ENCODE results near the gene PHACTR1.
"Not testable (repeated sequence)": the region's sequence is repeated elsewhere in the genome, so short reads cannot be mapped to it uniquely, and the experiment has no call there.

Gene PHACTR1

DNA sequence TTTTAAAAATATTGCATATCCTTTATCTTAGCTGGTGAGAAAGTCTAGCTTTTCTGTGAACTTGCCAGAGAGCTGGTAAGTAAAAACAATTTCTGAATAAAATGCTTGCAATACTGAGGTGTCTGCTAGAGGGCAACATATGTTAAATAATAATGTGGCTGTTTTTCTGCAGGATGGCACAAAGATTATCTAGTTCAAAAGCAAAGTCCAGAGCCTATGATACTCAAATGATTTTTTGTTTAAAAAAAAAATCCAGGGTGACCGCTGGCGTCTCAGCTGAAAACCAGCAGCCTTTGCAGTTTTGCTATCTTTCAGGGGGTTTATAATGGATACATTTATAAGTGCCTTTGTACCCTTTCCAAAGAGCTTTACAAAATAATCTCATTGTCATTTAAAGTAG lies 194.9 kb downstream of the PHACTR1 start:
- DNase-seq, result no peak

DNA sequence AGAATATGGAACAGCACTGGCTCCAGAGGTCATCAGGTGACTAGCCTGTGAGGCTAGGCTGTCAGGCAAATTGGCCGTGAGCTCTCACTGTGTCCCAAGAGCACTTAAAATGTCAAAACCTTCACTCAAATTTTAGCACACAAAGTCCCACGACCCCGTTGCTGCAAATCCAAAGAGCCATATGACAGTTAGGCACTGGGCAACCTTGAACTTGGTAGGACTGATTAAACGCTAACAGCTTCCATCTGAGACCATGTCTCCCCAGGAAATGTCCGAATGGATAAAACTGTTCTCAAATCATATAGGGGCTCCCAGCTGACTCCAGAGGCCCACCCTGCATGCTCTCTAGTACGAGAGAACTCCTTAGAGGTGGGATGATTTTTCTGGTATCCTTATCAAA lies 196.6 kb downstream of the PHACTR1 start:
- no peak for DNase-seq

DNA sequence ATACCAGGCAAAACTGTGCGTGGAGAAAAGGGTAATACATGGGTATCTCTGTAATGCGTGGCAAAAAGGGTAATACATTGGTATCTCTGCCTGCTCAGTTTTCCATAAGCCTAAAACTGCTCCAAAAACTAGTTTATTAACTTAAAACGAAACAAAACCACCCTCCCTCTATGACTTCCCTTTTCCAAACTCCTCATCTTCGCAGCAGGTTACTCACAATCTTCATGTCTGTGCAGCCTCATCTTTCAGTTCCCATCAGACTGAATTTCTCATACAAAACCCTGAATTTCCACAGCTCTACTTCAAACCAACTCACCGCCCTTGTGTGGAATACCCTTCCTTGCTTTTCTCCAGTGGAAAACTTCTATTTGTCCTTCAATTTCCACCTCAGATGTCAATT lies 199.4 kb downstream of the PHACTR1 start:
- DNase-seq, result no peak

DNA sequence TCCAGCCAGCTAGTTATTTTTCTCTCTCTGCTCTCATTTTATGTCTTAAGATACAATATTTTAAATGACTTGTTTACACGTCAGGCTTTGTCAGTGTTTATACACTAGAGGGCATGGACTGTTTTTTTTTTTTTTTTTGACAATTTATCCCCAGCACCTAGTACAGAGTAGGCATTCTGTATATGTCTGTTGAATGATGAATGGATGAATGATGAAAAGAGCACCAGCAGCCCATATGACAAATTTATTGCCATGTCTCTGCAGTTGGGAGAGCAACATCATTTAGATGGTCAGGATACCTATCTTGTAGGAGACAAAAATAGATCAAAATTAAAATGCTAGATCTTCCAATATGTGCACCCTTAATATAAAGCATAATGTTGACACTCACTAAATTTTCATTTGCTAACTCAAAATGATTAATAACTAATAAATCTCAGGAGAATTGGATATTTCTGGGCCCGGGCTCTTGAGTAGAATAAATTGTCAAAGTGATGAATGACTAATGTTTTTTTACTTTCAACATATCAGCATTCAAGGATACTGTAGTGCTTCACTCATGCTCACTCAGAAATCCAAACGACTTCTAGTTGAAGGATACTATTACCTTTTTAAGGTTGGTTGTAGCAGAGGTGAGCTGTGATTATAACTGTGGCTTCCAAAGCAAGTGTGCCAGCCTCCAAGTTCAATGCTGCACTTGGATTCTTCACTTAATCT lies 200.0 kb downstream of the PHACTR1 start:
- DNase-seq, result no peak

DNA sequence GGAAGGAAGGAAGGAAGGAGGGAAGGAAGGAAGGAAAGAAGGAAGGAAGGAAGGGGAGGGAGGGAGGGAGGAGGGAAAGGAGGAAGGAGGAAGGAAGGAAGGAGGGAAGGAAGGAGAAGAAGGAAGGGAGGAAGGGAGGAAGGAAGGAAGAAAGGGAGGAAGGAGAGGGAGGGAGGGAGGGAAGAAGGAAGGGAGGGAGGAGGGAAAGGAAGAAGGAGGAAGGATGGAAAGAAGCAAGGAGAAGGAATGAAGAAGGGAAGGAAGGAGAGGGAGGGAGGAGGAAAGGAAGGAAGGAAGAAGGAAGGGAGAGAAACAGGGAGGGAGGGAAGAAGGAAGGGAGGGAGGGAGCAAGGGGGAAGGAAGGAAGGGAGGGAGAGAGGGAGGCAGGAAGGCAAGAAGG lies 204.9 kb downstream of the PHACTR1 start:
- DNase-seq, result no peak

DNA sequence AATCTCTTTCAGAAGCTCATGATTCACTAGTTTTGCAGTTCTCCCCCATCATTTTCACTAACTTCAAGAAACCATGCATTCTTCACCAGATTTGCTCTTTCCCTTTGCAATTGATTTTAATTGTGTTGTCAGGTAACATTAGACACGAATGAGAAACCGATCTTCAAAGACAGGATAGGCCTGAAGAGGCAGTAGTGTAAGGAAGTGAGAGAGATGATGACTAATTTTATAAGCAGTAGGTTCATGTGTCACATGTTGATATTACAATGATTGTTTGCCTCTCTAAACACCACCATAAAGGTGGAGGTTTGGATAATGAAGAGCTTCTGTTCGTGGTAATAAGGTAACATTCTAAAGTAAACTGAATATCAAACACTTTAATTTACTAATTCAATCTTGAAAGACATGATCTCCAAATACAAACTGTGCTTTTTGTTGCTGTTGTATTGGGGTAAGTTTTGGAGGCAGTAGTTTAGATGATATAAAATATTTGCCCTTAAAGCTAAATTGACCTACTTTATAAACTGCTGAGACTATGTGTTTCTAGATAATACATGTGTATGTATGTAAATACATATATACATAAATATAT lies 207.2 kb downstream of the PHACTR1 start:
- no peak for DNase-seq

DNA sequence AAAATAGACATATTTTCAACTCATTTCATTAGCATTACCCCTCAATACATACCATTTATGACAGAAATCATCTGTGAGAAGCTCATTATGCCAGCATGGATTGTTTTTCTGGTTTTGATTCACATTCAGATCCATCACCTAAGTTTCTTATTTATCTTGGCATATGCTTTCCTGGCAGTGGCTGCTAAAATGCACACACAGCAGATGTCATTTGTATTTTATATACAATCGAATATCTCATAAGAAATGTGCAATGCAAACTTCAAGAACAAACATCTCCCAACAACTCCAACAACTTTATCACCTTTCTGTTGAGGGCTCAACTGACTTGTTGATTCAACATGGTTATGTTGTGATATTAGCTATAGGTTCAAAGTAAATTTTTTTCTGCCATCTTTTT lies 208.3 kb downstream of the PHACTR1 start:
- no peak for DNase-seq

DNA sequence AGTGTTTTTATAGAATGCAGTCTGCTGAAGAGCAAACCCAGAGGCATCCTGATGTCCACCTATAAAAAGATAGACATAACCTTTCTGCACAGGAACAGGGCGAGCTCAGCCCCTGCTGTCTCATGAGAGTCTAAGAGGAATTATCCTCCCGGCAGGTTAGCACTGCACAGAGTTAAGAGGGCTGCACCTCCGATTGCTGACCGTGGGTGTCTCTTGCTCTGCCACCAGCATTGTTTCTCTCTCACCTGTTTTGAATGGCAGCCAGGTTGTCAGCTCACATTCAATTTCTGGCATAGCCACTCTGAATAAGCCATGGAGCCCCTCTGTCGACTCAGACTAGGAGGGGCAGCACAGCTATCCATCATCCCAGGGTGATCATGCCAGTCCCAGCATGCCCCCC lies 211.2 kb downstream of the PHACTR1 start:
- DNase-seq, result no peak

DNA sequence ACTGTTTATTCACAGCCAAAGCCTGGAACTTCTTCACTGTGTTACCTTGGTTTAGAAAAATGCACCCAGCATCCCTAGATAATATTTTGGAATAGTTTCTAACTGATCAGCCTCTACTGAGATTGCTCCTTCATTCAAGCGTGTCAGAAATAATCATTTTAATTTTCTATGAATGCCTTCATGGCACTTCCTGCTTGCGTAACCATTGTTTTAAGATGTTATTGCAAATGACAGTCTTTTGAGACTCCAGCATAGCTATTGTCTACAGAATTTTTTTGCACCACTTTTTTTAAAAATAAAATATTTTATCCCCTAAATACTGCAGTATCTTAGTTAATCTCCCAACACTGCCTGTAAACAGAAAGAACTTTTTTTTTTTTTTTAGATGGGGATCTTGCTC lies 213.1 kb downstream of the PHACTR1 start:
- DNase-seq, result no peak

DNA sequence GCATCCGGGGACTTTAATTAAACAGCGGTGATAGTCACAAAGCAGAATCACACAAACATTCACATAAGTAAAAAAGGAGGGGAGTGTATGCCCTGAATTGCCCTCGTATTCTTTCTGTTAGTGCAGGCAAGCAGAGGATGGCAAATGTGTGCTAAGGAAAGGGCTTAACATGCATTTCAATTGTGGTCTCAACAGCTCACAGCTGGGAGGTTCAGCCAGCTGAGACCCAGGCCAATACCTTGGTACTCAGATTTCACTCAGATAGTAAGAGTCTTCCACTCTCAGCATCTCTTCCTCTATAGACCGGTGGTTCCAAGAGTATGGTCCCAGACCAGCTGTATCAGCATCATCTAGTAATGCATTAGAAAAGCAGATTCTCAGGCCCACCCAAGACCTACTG lies 215.1 kb downstream of the PHACTR1 start:
- DNase-seq, result no peak

DNA sequence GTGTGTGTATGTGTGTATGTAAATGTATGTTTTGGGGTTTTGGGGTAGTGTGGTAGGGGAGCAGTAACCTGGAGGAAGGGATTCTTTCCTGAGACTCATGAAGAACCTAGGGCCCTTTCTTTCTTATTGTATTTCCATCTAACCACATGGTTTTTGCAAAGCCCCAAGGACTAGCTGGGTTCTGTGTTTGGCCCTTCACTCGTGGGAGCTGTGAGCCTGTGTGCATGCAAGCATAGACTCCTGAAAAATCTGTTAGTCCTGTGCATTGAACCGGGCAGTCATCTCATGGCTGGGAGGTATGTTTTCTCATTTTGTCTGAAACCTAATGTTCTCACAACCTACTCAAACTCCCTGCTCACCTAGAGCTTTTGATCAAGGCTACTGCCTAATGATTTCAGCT lies 219.1 kb downstream of the PHACTR1 start:
- DNase-seq, result no peak

DNA sequence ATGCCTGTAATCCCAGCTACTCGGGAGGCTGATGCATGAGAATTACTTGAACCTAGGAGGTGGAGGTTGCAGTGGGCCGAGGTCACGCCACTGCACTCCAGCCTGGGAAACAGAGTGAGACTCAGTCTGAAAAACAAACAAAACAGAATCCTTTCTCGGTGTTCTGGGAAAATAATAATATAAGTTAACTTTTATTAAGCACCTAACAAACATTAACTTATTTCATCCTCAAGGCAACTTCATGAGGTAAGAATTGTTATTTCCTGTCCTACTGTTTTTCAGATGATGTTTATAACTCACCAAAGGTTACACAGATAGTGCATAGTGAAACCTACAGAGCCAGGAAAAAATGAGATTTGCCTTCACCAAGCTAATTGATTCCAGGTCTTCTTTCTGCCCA lies 221.4 kb downstream of the PHACTR1 start:
- no peak for DNase-seq

DNA sequence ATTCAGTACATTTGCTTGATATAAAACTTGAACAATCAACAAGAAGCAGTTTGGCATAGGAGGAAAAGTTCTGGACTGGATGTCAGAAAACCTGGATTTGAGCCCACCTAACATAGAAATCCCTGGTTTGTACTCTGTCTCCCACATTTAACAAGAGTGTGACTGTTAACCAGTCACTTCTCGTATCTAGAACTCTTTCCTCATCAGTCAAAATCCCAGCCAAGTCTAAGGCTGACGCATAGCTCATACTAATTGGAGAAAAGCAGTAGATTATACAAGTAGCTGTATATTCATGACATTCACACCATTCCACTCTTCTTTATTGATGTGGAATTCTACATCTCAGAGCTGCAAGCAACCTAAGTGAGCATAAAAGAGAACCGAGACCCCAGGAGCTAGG lies 222.7 kb downstream of the PHACTR1 start:
- DNase-seq, result no peak

DNA sequence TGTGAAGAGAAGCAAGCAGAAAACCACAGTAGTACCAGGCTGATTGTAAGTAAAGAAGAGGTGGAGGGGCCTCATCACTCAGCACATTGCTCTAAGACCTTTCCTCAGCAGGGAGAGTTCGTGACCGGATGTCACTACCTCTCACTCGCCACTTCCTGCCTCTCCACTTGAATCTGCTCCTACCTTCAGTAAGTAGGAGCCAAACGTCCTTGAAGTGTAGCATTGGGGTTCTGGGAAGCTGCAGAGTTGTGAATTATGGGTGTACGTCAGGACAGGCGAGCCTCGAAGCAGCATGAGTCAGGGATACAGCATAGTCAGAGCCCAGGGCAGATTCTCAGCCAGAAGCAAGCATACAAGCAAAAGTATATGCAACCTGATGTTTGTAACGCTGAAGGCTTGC lies 224.9 kb downstream of the PHACTR1 start:
- peak; percentile 35 for DNase-seq

DNA sequence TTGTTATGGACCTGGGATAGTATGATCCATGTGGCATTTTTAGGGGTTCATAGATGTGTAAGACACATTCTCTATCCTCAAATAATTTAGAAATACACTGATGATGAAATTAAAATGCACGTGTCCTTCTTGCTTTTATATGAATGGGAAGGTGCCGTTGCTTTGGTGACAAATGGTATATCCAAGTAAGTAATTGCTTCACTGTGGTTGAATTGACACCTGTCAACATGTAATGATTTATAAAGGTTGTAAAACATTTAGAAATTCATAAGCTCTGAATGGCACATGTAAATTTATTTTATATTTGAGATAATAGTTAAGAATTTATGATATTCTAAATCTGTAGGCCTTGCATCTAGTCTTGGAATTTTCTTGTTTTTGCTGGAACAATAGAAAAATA lies 227.0 kb downstream of the PHACTR1 start:
- DNase-seq, result no peak

DNA sequence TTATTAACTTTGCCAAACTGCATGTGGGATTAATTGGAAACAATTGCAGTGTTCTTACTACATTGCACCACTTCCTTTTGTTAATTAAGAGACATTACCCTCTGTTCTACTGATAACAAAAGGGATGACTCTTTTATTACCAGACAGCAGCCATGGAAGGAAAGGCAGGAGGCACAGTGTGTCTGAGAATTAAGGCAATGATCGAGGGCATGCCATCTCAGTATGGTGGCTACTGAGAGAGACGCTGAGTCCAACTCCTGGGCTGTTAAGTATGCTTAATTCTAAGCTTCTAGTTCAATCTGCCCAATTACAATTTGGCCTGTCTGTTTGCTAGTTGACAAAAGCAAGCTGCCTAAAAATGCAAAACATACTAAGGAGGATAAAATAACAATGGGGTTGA lies 227.4 kb downstream of the PHACTR1 start:
- no peak for DNase-seq

DNA sequence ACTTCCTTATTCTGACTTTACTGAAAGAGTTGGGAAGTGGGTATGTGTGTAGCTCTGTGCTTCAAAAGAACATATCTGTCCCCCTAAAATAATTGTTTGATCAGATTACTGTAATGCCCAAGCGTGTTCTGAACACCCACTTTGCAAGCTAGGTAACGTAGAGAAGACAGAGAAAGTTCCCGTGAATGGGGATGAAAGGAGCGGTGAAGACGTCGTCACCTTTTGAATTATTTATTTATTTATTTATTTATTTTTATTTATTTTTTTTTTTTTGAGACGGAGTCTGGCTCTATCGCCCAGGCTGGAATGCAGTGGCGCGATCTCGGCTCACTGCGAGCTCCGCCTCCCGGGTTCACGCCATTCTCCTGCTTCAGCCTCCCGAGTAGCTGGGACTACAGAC lies 228.0 kb downstream of the PHACTR1 start:
- not testable (repeated sequence) for DNase-seq

DNA sequence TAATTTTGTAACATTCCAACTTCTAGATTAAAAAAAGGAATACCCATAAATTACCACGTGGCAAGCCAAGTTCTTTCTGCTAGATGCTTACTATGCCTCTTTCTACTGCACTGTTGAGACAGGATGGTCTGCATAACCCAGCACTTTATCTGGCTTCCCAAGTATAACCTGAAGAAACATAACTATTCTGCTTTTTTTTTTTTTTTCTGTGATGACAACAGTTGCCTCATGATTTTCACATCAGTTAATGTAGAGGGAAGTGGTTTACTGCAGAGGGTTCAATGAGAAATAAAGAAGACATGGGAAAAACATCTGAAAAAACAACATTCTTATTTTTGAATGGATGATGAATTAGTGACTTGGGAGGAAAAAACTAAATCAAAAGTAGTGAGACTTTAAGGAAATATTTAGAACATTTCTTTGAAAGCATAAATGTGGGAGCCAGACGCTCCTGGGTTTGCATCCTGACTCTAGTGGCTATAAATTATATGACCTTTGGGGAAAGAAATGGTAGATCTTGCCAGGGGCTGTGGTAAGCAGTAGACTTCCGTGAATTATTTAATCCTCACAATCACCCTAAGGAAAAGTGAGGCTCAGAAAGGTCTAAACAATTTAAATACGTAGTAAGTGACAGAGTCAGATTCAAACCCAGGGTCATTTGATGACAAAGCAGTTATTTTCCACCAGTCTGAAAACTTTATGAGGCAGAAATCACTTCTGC lies 230.7 kb downstream of the PHACTR1 start:
- DNase-seq, result no peak

DNA sequence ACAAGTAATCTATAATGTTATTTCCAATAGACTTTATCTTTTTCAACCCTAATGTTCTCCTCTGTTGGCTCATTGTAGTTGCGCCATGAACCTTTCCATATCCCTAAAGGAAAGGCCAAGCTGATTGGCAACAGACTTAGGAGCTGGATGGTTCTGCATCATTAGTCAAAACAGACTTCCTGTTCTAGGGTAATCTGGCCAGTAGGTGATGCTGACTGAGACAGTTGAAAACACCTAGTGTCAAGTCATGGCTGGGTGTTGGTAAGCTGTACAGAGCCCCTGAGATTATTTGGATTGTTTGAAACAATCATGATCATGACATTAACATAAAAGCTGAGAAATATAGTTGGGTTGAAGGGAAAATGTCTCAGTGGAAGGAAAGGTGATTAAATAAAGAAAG lies 231.4 kb downstream of the PHACTR1 start:
- DNase-seq, result no peak

DNA sequence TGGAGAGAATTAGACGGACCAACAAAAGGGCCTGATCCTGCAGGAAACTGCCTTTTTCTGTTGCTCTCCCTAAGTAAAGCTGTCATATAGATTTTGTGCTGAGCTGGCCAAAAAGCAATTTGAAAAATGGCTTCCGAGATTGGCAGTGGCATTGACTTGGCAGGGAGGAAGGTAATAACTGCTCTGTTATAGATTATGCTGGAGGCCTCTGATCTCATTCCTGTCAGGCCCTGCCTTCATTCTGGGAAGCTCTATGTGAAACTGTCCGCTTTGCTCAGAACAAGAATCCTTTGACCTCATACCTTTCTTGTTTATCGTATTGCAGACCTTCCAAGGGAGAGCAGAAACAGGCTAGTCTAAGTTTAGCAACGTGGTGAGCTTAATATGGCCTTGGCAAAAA lies 234.4 kb downstream of the PHACTR1 start:
- DNase-seq, result no peak

DNA sequence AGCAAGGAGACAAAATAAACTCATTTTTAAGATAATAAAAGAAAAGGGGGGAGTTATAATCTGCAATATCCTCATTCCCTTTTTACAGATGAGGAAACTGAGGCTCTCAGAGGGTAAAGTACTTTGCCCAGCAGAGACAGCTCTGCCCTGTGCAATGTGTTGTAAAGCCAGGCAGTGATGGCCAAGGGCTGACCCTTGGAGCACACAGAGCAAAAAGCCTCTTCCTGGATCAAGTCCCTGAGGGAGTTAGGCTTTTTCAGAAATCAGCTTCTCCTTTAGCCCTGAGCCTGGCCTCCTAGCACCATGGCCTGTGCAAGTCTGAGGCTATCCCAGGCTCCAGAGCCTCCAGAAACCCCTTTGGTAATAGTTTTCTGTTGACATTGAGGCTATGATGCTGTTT lies 234.8 kb downstream of the PHACTR1 start:
- no peak for DNase-seq

DNA sequence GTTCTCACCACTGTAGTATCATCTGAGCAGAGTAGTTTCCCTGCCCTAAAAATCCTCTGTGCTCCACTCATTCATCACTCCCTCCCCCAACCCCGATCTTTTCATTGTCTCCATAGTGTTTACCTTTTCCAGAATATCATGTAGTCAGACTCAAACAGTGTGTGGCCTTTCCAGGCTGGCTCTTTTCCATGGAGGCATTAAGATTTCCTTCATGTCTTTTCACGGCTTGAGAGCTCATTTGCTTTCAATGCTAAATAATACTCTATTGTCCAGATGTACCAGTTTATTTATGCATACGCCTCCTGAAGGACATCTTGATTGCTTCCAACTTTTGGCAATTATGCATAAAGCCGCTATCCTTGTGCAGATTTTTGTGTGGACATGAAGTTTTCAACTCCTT lies 235.8 kb downstream of the PHACTR1 start:
- DNase-seq, result no peak

DNA sequence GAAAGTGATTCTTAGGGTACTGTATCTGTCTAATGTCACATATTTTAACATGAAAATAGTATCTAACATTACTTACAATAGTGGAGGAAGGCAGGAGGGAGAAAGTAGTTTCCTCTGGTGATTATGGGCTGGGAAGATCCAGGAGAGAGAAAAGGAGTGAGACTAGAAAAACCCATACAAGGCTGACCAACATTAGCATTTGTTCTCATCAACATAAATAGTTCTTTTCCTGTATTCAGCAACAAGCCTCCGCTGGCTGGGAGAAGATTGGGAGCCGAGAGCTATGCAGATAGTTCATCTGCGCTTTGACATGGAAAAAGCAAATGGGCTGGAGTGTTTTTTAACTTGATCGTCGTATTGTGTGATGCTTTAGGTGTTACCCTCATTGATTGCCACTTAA lies 239.4 kb downstream of the PHACTR1 start:
- no peak for DNase-seq

DNA sequence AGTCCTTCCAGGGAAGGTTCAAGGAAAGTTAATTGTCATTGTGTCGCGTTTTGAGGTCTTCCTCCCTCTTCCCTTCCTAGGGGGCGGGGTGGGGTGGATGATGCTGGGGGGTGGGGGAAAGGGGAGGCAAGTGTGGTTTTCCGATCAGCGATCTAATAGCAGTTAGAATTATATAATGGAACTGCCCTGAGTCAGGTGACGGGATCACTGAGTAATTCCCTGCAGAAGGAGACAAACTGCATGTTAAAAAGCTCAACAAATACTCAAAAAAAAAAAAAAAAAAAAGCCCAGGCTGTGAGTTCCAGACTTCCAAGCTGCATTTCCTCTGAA lies 240.4 kb downstream of the PHACTR1 start:
- DNase-seq, result no peak
